Mammary epithelial cell (primary cell): ENCODE data around the gene GPX3.

ENCODE experiments used
- CTCF ChIP-seq, 2 donors: IDR thresholded peaks in 1 of 2; conservative IDR thresholded peaks in 1 of 2; 2 replicates each; pipeline ENCODE4 v1.5.1; 2011 to 2012; ENCODE audit warnings: inconsistent platforms in 2 of 2, low read length in 2 of 2, mild to moderate bottlenecking in 2 of 2, control low read depth in 1 of 2, low read depth in 1 of 2; ENCODE audit not compliant: insufficient read depth in 1 of 2; ENCODE audit errors: extremely low read depth in 1 of 2
- EZH2 ChIP-seq: IDR thresholded peaks from 2 replicates; pipeline ENCODE4 v1.6.1; 2012; ENCODE audit warnings: low read length, inconsistent platforms, borderline replicate concordance

GRCh38 chr5:151073280-151073679 lies 52.9 kb downstream of the GPX3 start:
- no peak for TF ChIP-seq CTCF (conservative IDR thresholded peaks at IDR 0.05 in 1 of 2, IDR thresholded peaks at IDR 0.05 in 1 of 2; ENCODE audit: extremely low read depth in 1 of 2, insufficient read depth in 1 of 2, low read depth in 1 of 2, low read length in 2 of 2)
- no peak for TF ChIP-seq EZH2
